HG03066 (cell line): ENCODE measurements around the gene DHCR7.

ENCODE experiments used
- ATAC-seq: cut with Tn5 transposase; IDR thresholded peaks from one replicate; pipeline ENCODE4 v1.9.1; 2021; ENCODE audit warnings: low read depth; ENCODE audit not compliant: unreplicated experiment

Gene DHCR7, protein sequence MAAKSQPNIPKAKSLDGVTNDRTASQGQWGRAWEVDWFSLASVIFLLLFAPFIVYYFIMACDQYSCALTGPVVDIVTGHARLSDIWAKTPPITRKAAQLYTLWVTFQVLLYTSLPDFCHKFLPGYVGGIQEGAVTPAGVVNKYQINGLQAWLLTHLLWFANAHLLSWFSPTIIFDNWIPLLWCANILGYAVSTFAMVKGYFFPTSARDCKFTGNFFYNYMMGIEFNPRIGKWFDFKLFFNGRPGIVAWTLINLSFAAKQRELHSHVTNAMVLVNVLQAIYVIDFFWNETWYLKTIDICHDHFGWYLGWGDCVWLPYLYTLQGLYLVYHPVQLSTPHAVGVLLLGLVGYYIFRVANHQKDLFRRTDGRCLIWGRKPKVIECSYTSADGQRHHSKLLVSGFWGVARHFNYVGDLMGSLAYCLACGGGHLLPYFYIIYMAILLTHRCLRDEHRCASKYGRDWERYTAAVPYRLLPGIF

DNA sequence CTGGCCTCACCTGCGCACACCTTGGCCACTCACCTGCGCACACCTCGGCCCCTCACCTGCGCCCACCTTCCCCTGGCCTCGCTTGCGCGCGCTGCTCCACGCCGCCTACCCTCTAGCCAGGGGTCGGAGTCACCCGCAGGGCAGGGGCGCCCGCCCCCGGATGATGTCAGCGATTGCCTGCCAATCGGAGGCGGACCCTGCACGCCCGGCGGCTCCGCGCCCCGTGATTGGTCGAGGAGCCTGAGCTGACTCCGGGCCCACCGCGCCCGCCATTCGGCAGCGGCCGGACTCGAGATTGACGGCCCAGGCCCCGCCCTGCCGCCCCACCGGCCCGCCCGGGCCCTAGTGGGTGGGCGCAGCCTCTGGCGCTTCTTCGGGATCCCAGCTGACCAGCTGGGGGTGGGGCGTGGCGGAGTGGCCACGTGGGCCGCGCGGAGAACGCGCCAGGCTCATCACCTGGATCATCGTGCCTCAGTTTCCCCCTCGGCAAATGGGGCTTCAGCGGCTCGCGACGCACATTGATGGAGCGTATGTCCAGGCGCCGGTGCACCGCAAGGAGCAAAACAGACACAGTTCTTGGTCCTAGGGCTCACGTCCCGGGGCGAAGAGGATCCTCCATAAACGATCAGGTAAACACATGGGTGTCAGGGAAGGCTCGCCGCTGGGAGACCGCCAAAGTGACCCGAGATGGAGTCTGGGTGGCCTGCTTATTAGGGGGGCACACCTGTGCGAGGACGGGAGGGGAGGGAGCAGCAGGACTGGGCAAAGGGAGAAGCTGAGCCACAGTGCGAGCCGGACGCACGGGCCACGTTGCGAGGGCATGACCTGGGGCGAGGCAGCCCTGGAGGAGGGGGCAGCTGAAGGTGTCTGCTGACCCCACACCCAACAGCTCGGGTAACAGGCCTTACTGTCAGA, at the start of gene DHCR7:
Gene DHCR7 (minus strand): TSS at position 137 of the 915 bp plus-strand sequence. CDS start 3,441 bp downstream, outside the sequence.
- peak; percentile 69 for ATAC-seq

- no peak for ATAC-seq
Measured at GRCh38 chr11:71496421-71496820, 48.2 kb upstream of the DHCR7 start.

DNA sequence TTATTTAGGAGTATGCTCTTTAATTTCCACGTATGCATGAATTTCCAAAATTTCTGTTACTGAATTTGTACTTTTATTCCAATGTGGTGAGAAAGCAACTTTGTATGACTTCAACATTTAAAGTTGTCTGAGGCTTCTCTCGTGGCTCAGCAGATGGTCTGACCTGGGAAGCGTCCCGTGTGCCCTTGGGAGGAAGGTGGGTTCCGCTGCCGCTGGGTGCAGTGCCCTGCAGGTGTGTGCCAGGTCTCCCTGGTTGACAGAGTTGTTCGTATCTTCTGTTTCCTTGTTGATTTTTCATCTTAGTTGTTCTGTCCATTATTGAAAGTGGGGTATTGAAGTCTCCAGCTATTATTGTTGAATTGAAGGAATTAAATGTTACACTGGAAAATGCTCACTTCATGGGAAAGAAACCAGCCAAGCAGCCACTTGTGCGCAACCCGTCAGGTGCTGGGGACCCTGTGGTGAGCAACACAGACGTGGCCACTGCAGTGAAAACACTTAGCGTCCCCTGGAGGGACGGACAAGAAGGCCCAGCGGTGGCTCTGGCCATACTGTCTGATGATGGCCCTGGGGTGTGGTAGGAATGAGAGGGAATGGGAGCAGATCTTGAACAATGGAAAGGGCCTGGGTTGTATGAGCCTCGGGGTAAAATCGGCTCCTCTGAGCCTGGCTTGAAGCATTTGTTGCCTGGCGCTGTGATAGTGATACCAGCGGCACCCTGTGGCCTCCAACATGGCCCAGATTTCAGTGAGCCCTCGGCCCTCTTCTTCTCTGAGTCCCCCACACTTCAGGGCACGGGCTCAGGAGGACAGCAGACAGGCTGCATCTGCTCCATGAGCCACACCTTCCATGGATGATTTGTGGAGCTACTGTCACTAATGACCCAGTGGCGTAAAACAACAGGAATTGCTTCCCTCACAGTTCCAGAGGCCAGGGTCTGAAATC, 47.4 kb upstream of the DHCR7 start:
- no peak for ATAC-seq

DNA sequence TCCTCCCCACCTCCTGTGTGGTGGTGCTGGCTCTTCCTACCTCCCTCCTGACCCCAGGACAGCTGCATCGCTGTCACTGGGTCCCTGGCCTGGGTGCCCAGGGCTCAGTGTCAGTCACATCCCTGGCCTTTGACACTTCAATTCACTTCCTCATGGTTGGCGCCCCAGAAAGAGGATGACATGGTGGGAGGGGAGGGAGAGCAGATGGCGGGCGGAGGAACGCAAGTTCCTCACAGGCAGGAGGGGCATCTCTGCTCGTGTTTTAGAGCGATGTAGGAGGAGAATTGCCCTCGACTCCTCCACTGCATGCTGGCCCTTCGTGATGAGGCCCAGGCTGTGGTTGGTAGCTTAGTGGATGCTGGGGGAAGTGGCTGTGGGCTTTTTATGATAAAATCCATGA, 43.7 kb upstream of the DHCR7 start:
- no peak for ATAC-seq

DNA sequence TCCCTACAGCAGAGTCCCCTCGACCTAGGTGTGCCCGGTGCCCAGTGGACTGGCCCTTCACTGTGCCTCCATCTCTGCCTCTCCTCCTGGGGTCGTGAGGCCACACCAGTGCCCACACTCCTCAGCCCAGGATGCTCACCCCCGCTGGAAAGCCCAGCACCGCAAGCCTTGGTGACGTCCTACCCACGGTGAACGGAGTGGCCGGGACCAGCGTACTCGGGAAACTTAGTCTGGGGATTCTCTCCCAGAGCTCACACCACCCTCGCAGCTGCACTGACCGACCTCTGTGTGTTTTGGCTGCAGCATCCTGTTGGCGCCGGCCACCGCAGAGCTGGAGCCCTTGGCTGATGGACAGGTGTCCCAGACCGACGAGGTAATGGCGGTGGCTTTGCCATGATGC, 43.3 kb upstream of the DHCR7 start:
- ATAC-seq = no peak

GRCh38 chr11:71490731-71491390, 42.7 kb upstream of the DHCR7 start:
- no peak for ATAC-seq

- ATAC-seq = no peak
Measured at GRCh38 chr11:71490044-71490730, 42.0 kb upstream of the DHCR7 start.

DNA sequence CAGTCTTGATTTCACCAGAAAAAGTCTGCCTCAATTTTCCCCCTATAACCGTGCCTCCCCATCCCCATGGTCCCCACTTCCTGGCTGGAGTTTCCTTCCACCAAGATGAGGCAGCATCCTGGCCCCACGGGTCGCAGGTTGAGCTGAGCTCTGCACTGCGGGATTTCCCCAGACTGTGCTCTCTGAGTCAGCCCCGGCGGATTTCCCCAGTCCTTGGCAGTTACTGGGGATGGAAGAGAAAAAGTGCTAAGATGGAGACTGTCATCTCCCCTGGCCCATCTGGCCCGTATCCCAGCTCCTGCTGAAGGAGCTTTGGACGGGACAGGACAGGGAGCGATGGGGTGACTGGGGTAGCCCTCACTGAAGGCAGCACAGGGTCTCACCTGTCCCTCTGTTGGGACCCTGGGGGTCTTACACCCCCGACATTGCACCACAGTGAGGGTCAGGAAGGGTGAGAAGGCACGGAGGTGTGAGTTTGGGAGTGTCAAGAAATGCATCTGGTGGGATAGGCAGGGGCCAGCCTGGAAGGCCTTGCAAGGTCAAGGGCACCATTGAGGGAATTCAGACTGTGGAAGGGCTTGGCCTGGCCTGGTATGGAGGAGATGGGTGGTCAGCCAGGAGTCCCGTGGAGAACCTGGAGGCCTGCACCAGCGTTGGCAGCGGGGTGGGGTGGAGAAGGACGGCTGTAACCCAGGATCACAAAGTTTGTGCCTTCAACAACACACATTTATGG, 41.3 kb upstream of the DHCR7 start:
- ATAC-seq = no peak

DNA sequence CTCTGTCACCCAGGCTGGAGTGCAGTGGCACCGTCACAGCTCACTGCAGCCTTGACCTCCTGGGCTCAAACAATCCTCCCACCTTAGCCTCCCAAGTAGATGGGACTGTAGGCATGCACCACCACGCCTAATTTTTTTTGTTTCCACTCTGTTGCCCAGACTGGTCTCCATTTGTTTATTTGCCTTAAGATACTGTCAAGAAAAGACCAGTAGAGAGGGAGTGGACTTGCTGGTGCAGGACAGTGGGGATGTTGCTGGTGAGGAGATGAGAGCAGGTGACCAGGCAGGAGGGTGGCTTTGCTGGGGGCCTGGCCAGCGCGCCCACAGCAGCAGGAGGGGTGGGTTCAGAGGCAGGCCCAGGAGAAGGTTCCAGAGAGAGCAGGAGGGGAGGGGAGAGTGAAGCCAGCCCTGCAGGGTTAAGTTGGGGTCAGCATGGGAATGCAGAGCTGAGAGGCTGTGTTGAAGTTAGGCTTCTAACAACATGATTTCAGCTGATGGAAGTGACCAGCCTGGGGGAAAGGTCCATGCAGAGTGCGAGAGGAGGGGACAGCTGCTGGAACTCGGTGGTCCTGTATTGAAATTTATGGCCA, 40.6 kb upstream of the DHCR7 start:
- ATAC-seq = no peak

DNA sequence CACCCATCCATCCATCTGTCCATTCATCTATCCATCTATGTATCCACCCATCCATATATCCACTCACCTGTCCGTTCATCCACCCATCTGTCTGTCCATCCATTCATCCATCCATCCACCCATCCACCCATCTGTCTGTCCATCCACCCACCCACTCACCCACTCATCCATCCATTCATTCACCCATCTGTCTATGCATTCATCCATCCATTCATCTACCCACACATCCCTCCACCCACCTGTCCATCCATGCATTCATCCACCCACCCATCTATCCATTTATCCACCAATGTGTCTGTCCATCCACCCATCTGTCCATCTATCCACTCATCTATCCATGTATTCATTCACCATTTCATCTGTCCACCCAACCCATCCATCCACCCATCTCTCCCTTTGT, 38.1 kb upstream of the DHCR7 start:
- no peak for ATAC-seq

- ATAC-seq = no peak
Measured at GRCh38 chr11:71485466-71485865, 37.3 kb upstream of the DHCR7 start.

DNA sequence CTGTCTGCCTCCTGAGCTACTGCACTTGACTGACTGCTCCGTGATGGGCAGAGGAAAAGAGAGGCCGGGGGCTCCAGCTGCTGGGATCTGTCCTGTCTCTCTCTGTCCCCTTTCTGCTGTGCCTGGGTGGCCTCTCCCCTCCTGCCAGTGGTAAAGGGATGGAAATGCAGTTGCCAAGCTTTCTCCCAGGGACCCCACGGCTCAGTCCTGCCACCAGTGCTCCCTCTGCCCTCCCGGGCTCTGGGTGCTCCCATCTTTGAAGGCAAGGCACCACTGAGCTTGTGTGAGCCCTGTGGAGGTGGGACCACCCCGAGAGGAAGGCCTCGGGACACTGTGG, 36.8 kb upstream of the DHCR7 start:
- no peak for ATAC-seq

- ATAC-seq = no peak
Measured at GRCh38 chr11:71484248-71485062, 36.3 kb upstream of the DHCR7 start.

DNA sequence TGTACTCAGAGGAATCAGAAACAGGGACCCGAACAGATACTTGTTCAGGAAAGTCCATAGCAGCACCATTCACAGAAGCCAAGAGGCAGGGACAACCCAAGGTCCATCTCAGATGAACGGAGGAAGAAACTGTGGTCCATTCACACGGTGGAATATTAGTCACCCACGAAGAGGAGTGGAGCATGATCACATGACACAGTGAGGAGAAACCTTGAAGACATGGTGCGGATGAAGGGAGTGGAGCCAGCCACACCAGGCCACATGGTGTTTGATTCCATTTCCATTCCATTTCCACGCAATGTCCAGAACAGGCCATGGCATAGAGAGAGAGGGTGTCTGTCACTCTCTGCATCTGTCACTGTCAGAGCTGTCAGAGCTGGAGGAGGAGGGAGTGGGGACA, 35.5 kb upstream of the DHCR7 start:
- no peak for ATAC-seq

DNA sequence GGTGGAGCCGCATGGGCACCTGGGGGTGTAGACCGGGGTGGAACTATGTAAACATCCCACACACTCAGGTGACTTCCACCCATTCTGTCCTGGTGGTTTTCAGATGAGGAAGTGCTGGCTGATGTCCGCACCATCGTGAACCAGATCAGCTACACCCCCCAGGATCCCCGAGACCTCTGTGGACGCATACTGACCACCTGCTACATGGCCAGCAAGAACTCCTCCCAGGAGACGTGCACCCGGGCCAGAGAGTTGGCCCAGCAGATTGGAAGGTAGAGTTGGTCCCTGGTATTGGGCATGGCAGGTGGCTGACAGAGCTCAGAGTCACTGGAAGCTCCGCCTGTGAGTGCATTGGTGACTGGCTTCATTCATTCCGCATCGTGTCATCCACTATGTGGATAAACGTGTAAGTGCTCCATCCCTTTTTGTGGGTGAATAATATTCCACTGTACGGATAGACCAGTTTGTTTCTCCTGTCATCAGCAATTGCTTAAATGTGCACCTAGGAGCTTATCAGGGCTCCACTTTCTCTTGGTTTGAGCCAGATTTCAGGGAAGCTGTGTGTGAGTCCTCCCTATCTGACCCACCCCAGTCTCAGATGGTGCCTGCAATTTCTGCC, 34.7 kb upstream of the DHCR7 start:
- no peak for ATAC-seq

DNA sequence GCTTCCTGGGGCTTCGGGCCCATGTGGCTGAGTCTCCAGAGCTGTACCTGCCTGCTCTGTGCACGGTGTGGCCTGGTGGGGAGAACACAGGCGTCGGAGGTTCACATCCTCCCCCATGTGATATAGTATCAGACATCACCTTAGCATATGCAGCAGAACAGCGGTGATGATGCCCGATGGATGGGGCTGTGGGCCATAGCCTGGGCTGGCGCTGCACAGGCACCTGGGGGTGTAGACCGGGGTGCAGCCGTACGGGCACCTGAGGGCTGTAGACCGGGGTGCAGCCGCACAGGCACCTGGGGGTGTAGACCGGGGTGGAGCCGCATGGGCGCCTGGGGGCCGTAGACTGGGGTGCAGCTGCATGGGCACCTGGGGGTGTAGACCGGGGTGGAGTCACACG, 34.0 kb upstream of the DHCR7 start:
- no peak for ATAC-seq
